Type B pancreatic cell (in vitro differentiated cells): Measurements from ENCODE around the gene FRAS1. TPM values are rescaled to one million over a fixed set of nuclear protein-coding genes. Genes with fewer than 3 reads are reported as not detected.
A peak's percentile ranks its signal among the peaks of the same experiment; 100 is the strongest.

ENCODE experiments used
- DNase-seq: peaks from one replicate; pipeline ENCODE4 v3.0.0; 2021; ENCODE audit warnings: mixed read lengths; ENCODE audit not compliant: unreplicated experiment; ENCODE audit errors: extremely low spot score
- H3K27ac Mint-ChIP-seq: 2 replicates; pipeline ENCODE4 v1.8.0; 2021; ENCODE audit warnings: mild to moderate bottlenecking, mixed read lengths
- H3K27me3 Mint-ChIP-seq: 2 replicates; pipeline ENCODE4 v1.8.0; 2021; ENCODE audit warnings: mixed read lengths
- H3K36me3 Mint-ChIP-seq: 2 replicates; pipeline ENCODE4 v1.8.0; 2021; ENCODE audit warnings: mixed read lengths
- H3K4me1 Mint-ChIP-seq: one replicate; pipeline ENCODE4 v1.8.0; 2021; ENCODE audit warnings: mixed read lengths; ENCODE audit not compliant: unreplicated experiment
- H3K4me3 Mint-ChIP-seq: 2 replicates; pipeline ENCODE4 v1.8.0; 2021; ENCODE audit warnings: mild to moderate bottlenecking, mixed read lengths
- H3K9me3 Mint-ChIP-seq: 2 replicates; pipeline ENCODE4 v1.8.0; 2021; ENCODE audit warnings: mixed read lengths
- total RNA-seq: library from RNA; stranded (reverse); gene quantifications from 2 replicates; pipeline ENCODE4 v1.2.1, GENCODE V29; 2021; ENCODE audit warnings: low replicate concordance
- TF ChIP-seq, protein P1 (sequence below): fragments of 200-600 bp; sonication (generic); conservative IDR thresholded peaks from 2 replicates; pipeline ENCODE4 v1.5.0; 2021; ENCODE audit warnings: antibody characterized with exemption, mild to moderate bottlenecking

Gene FRAS1
- total RNA-seq, 1 donor from 2014 or later, result 37.7 TPM

DNA sequence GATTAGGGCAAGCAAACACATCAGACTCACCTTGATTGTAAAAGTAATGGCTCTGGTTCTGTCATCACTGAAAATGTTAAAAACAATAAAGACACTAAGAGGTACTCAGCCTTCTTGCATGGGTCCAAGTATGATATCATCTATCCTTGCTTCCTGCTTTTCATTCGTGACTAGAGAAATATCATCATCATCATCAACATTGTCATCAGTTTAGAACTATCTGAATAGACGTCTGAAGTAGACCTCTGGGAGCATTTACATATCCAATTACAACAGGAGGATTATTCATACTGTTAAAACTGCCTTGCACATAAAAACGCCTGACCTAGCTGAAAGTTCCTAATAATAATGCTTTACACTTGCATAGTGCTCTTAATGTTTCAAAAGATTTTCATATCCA lies 9.8 kb upstream of the FRAS1 start:
- no peaks in the 10 kb centered on the region for H3K27me3 Mint-ChIP-seq

DNA sequence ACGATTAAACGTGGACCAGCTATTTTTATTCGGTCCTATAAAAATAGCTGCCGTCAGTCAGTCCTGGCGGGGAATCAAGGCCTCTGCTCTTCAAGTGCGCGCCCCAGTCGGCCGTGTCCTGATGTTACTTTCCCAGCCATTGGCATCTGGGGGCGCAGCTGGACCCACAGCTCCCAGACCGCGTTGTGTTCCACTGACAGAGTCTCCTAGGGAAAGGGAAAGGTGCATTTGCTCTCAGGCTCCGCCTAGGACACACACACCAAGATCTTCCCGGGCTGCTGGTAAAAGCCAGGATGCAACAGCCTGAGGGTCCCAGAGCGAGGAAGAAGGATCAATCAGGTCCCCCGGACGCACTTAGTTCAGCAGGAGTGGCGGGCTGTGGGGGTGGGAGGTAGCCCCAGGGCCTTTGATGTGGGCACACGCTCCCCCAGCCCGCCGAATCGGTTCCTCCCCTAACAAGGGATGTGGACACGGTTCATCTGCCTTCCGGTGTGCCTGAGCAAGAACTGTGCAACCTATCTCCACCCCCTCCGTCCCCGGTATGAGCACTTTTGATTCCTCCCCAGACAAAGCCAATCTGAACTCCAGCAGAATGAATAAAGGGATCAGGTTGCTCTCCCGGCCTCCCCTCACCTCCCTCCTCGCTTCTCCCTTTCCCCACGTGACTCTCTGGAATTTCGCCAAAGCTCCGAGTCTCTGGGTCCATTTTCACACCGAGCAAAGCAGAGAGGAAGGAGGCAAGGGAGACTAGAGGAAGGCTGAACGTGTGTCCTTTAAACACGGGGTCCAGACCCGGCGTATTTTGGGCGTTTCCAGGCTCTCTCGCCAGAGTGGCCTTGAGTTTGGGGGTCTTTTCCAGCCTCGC lies 626 bp upstream of the FRAS1 start:
- Mint-ChIP-seq H3K27ac (peak overlapping the region; percentile 84), H3K4me3 (peak overlapping the region; percentile 95), H3K36me3 (no peaks in the 10 kb centered on the region), H3K4me1 (peaks cover 10% of the 10 kb centered on the region), H3K9me3 (no peaks in the 10 kb centered on the region), H3K27me3 (peaks cover 5% of the 10 kb centered on the region)
- peak; percentile 82 for DNase-seq
- TF ChIP-seq, protein P1, sequence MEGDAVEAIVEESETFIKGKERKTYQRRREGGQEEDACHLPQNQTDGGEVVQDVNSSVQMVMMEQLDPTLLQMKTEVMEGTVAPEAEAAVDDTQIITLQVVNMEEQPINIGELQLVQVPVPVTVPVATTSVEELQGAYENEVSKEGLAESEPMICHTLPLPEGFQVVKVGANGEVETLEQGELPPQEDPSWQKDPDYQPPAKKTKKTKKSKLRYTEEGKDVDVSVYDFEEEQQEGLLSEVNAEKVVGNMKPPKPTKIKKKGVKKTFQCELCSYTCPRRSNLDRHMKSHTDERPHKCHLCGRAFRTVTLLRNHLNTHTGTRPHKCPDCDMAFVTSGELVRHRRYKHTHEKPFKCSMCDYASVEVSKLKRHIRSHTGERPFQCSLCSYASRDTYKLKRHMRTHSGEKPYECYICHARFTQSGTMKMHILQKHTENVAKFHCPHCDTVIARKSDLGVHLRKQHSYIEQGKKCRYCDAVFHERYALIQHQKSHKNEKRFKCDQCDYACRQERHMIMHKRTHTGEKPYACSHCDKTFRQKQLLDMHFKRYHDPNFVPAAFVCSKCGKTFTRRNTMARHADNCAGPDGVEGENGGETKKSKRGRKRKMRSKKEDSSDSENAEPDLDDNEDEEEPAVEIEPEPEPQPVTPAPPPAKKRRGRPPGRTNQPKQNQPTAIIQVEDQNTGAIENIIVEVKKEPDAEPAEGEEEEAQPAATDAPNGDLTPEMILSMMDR, result peak; percentile 44

More for the DNA sequence above, 9.8 kb upstream of the FRAS1 start:
- no peaks in the 10 kb centered on the region for H3K36me3 Mint-ChIP-seq
- DNase-seq, result no peak
- H3K9me3 Mint-ChIP-seq, result no peaks in the 10 kb centered on the region
- no peak overlapping the region for H3K4me3 Mint-ChIP-seq
- H3K4me1 Mint-ChIP-seq, result no peaks in the 10 kb centered on the region
- H3K27ac Mint-ChIP-seq, result no peak overlapping the region
- TF ChIP-seq, protein P1, result no peak

DNA sequence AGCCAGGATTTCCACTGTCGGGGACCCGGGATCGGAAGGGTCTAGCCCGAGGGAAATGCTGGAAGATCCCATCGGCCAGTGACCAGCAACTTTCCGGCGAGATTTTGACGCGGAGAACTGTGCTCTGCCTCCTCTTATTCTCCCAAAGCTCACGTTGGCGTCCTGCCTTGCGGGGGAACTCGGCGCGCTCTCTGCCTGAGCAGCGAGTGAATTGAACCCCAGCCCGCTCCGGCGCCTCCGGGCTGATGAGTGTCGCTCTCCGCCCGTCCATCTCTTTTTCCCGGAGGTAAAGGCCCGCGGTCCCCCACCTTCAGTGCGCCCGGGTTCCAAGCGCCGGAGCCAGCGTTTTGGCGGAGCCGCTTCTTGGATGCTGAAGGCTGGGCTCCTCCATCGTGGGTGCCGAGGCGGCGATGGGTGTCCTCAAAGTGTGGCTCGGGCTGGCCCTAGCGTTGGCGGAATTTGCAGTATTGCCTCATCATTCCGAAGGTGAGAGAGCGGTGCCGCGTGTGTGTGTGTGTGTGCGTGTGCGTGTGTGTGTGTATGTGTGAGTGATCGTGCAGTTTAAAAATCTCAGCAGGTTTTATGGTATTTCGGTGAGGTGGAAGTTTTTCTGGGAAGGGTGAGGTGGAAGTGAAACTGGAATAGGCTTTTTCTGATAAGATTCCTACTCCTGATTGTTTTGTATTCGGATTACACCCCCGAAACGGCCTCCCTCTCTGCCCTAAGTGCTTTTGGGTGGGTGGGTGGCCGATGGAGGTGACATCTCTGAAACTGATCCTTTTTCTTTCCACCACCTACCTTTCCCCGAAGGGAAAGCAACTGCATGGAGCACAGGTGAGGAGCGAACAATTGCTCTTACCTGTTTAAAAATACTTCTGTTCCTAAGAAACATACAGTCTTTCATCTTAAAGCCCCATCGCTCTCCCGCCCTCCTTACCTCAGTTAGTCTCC lies 752 bp downstream of the FRAS1 start:
- Mint-ChIP-seq H3K27me3 (peaks cover 5% of the 10 kb centered on the region), H3K27ac (peak overlapping the region; percentile 84), H3K36me3 (no peaks in the 10 kb centered on the region), H3K9me3 (no peaks in the 10 kb centered on the region), H3K4me1 (peaks cover 10% of the 10 kb centered on the region), H3K4me3 (peak overlapping the region; percentile 95)
- TF ChIP-seq, protein P1, result no peak
- peak; percentile 72 for DNase-seq

DNA sequence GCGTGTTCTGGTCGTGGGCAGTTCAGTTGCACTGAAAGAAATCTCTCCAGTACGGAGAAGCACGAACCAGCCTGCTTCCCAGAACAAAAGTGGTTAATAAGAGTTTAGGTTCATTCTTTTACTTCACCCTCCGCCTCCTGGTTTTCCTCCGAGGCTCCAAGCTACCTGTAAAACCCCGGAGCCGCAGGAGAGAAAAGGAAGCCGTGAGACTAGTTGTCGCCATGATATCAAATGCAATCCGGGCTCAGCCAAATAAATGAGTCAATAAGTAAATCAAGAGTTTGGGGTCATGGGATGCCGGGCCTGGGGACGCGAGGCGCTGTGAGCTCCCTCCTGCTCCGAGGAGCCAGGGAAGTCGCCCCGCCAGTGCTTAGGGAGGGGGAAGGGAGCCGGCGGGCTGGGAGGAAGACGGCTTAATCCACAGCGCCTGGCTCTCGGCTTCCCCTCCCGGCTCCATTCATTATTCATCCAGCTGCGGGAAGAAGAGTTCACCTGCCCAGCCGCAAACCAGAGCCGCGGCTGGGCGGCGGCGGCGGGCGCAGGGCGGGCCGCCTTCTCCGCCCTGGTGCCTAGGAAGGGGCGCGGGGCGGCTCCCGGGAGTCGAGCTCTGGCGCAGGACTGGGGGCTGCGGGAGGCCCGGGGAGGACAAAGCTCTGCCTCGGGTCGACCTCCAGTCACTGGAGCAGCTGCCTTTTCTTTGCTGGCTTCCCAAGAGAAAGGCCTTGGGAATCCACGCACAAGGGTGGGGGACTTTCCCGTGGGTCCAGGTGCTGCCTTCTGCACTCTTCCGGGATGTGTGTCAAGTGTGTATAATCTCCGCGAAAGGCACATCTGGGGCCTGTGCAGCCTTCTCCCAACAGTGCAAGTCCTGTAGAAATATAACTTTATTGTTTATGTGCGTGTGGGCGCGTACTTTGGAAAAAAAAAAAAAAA lies 1.7 kb downstream of the FRAS1 start:
- Mint-ChIP-seq H3K36me3 (no peaks in the 10 kb centered on the region), H3K4me1 (peaks cover 10% of the 10 kb centered on the region), H3K27ac (peak overlapping the region; percentile 91), H3K4me3 (peak overlapping the region; percentile 95), H3K9me3 (no peaks in the 10 kb centered on the region), H3K27me3 (no peaks in the 10 kb centered on the region)
- TF ChIP-seq, protein P1, result no peak
- no peak for DNase-seq

DNA sequence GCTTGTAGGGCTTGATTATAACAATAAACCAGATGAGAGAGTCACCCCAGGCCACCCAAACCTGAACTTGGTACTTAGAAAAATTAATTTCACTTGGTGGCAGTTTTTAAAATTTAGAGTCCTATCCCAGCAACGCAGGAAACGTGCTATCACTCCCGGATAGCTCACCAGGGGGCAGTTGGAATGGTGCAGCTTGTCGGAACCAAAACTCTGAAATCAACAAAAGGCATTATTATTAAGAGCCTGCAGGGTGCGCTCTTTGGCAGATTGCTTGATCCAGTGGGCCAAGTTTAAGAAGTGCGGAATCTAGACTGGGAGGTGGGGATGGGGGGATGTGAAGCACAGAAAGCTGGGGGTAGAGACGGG lies 2.4 kb downstream of the FRAS1 start:
- Mint-ChIP-seq H3K9me3 (no peaks in the 10 kb centered on the region), H3K4me1 (peaks cover 10% of the 10 kb centered on the region), H3K4me3 (peak overlapping the region; percentile 95), H3K27me3 (no peaks in the 10 kb centered on the region), H3K27ac (peak overlapping the region; percentile 91), H3K36me3 (no peaks in the 10 kb centered on the region)
- TF ChIP-seq, protein P1, result peak; percentile 78
- no peak for DNase-seq
